Ramos (cell line): ENCODE data around the gene CACNA1B.

Experiments
- in situ Hi-C: fragments of 300-500 bp; cut with MboI; formaldehyde crosslinking; loops from one replicate; pipeline ENCODE4 v1.14.3; 2022; ENCODE audit warnings: low sequenced_read_pairs; ENCODE audit not compliant: unreplicated experiment

Gene CACNA1B

GRCh38 chr9:138047469-138048040 is 170.0 kb downstream of the CACNA1B start:
- in situ Hi-C loops: no loop called here

GRCh38 chr9:138048184-138048583 is 170.6 kb downstream of the CACNA1B start:
- in situ Hi-C loops: no loop called here

- in situ Hi-C loops: no loop called here
Measured at GRCh38 chr9:138049085-138049778, 171.7 kb downstream of the CACNA1B start.

GRCh38 chr9:138049779-138050471 is 172.3 kb downstream of the CACNA1B start:
- in situ Hi-C loops: no loop called here

GRCh38 chr9:138050472-138051330 is 173.1 kb downstream of the CACNA1B start:
- in situ Hi-C loops: no loop called here

GRCh38 chr9:138051586-138052321 is 174.2 kb downstream of the CACNA1B start:
- in situ Hi-C loops: no loop called here

- in situ Hi-C loops: no loop called here
Measured at GRCh38 chr9:138052322-138052615, 174.7 kb downstream of the CACNA1B start.

GRCh38 chr9:138052635-138053320 is 175.2 kb downstream of the CACNA1B start:
- in situ Hi-C loops: no loop called here

GRCh38 chr9:138053321-138053868 is 175.8 kb downstream of the CACNA1B start:
- in situ Hi-C loops: no loop called here

- in situ Hi-C loops: no loop called here
Measured at GRCh38 chr9:138053996-138054752, 176.6 kb downstream of the CACNA1B start.

- in situ Hi-C loops: no loop called here
Measured at GRCh38 chr9:138057726-138058125, 180.1 kb downstream of the CACNA1B start.

GRCh38 chr9:138058181-138058580 is 180.6 kb downstream of the CACNA1B start:
- in situ Hi-C loops: no loop called here

- in situ Hi-C loops: no loop called here
Measured at GRCh38 chr9:138059196-138059595, 181.6 kb downstream of the CACNA1B start.

GRCh38 chr9:138060365-138060764 is 182.8 kb downstream of the CACNA1B start:
- in situ Hi-C loops: no loop called here

- in situ Hi-C loops: no loop called here
Measured at GRCh38 chr9:138060881-138061280, 183.3 kb downstream of the CACNA1B start.

GRCh38 chr9:138061631-138062030 is 184.0 kb downstream of the CACNA1B start:
- in situ Hi-C loops: no loop called here

- in situ Hi-C loops: no loop called here
Measured at GRCh38 chr9:138062196-138062595, 184.6 kb downstream of the CACNA1B start.

GRCh38 chr9:138063033-138063432 is 185.5 kb downstream of the CACNA1B start:
- in situ Hi-C loops: no loop called here

GRCh38 chr9:138063785-138064184 is 186.2 kb downstream of the CACNA1B start:
- in situ Hi-C loops: no loop called here
